GM12872 (cell line): Measurements from ENCODE around the gene BIRC7.

Experiments
- CTCF ChIP-seq: IDR thresholded peaks from 3 replicates; pipeline ENCODE4 v1.5.1; 2011; ENCODE audit warnings: low read depth, mild to moderate bottlenecking, low read length, moderate library complexity; ENCODE audit not compliant: insufficient read depth

BIRC7 gene

GRCh38 chr20:63289311-63290135 is 53.8 kb downstream of the BIRC7 start:
- TF ChIP-seq CTCF: no peak
